Subcutaneous adipose tissue (tissue), 4 donors: ENCODE results near the gene DEPP1. TPM values are rescaled to one million over a fixed set of nuclear protein-coding genes. Genes with fewer than 3 reads are reported as not detected.

Experiments used
- CTCF ChIP-seq: fragments of 450-650 bp; IDR thresholded peaks from one replicate; pipeline ENCODE4 v1.5.1; 2016; ENCODE audit warnings: low read depth, mild to moderate bottlenecking, control low read depth, antibody characterized with exemption, moderate library complexity
- total RNA-seq, 4 donors: library from RNA; depleted of rRNA; stranded (reverse); fragments of >200 nt; gene quantifications; one replicate each; pipeline ENCODE4 v1.1.0, GENCODE V29; 2016

DEPP1 gene
- total RNA-seq, 4 donors from 2014 or later, result 248 to 566 (median 406) TPM

DNA sequence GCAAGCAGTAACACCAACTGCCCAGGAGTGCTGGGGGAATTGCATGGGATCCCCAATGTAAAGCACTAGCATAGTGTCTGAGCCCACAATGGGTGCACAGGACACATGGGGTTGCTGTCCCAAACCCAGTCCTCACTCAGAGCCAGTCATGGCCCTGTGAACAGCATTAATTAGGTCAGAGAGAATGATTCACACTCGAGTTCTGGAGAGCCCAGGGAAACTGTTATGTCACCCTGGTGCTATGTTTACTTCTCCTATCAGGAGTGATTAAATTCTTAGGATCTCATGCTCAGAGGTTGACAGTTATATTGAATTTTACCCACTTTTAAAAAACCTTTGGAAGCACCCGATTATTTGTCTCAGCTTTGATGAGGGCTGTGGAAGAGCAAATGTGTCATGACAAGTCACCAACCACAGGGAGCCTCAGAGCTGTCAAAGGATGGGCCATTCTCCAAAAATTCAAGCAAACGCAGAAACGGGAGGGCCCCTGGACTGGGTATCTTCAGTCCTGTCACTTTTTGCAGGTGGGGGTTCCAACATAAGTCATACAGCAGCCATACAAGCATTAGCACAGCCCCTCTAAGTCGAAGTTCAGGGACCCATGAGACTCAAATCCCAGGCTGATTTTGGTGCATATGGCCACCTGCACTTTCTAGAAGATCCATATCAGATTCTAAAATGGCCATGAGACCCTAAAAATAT lies 20.3 kb downstream of the DEPP1 start:
- no peak for TF ChIP-seq CTCF

- no peak for TF ChIP-seq CTCF
Measured at GRCh38 chr10:44956717-44957706, 21.6 kb downstream of the DEPP1 start.

DNA sequence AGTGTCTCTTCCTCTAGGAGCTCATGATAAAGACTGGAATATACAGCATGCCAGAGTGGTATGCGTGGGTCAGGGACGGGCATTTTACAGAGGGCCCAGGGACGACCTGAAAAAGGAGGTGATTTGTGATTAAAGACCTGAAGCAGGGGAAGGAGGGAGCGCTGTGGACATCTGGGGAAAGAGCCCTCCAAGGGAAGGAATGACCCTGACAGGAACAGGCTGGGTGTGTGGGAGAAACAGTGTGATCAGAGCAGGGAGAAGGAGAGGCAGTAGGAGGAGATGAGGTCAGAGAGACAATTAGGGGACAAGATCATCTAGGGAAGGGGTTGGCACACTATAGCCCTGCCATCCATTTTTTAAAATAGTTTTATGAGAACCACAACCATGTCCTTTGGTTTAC lies 22.4 kb downstream of the DEPP1 start:
- TF ChIP-seq CTCF, result no peak

GRCh38 chr10:44955413-44956070 lies 23.1 kb downstream of the DEPP1 start:
- TF ChIP-seq CTCF, result no peak

DNA sequence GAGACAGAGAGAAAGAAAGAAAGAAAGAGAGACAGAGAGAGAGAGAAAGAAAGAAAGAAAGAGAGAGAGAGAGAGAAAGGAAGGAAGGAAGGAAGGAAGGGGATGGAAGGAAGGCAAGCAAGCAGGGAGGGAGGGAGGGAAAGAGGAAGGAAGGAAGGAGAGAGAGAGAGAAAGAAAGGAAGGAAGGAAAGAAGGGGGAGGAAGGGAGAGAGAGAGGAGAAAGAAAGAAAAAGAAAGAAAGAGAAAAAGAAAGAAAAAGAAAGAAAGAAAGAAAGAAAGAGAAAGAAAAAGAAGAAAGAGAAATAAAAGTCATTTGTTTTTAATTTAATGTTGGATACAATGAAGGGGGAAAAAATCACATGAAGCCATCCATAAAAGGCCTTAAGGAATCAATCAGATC lies 23.6 kb downstream of the DEPP1 start:
- no peak for TF ChIP-seq CTCF

DNA sequence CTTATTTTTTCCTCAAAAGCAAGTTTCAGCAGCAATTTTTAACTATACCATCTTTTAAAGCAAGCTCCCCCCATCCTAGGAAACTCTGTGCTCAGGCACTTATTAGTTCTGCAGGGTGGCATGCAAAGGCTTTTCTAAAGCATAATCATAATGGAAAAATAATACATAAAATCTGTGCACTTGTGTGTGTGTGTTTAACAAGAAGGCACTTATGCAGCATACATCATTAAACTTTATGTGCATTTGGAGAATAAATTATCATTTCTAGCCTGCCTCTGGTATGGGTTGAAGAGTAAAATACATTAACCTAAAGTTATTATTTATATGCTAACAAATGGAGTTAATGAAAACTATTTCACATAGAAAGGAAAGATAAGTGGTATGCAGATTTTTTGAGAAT lies 24.6 kb downstream of the DEPP1 start:
- no peak for TF ChIP-seq CTCF
